PC-9 (cell line): ENCODE measurements around the gene TRAPPC13. TPM values are rescaled to one million over a fixed set of nuclear protein-coding genes. Genes with fewer than 3 reads are reported as not detected.
"Not testable (repeated sequence)": the region's sequence is repeated elsewhere in the genome, so short reads cannot be mapped to it uniquely, and the experiment has no call there.

ENCODE experiments used
- BruUV-seq: library from RNA; stranded (reverse); fragments of 400-500 nt; replicated peaks from 2 replicates; lab custom pipeline; 2021; lab: Mats Ljungman, UMichigan
- CTCF ChIA-PET: fragments of 300-600 bp; sonication (Branson Sonifier 250); formaldehyde crosslinking; loops from one replicate; lab custom pipeline; 2022; ENCODE audit warnings: antibody characterized with exemption; lab: Charles Lee
- POLR2A ChIA-PET: fragments of 300-600 bp; sonication (Branson Sonifier 250); formaldehyde crosslinking; loops from one replicate; lab custom pipeline; 2022; ENCODE audit warnings: antibody characterized with exemption; ENCODE audit not compliant: unreplicated experiment; lab: Charles Lee
- DNase-seq, 2 experiments: peaks; one replicate each; pipeline versions ENCODE4 v3.0.0 to v3.0.0-alpha.2; 2015 to 2022; ENCODE audit warnings: mixed read lengths in 1 of 2
- H2AFZ ChIP-seq: fragments of 200-600 bp; sonication (generic); 2 replicates; pipeline ENCODE4 v1.8.1; 2017; ENCODE audit warnings: antibody characterized with exemption
- H3F3A ChIP-seq: fragments of 200-600 bp; sonication (generic); 2 replicates; pipeline ENCODE4 v1.8.1; 2017; ENCODE audit warnings: antibody characterized with exemption, mild to moderate bottlenecking, low read depth; ENCODE audit not compliant: insufficient read depth
- H3K27ac ChIP-seq: fragments of 200-600 bp; sonication (generic); 2 replicates; pipeline ENCODE4 v1.6.1; 2016; ENCODE audit warnings: mixed run types
- H3K27me3 ChIP-seq: fragments of 200-600 bp; sonication (generic); 2 replicates; pipeline ENCODE4 v1.6.1; 2016; ENCODE audit warnings: low read depth, mixed run types; ENCODE audit not compliant: insufficient read depth
- H3K36me3 ChIP-seq: fragments of 200-600 bp; sonication (generic); 2 replicates; pipeline ENCODE4 v1.6.1; 2016; ENCODE audit warnings: low read depth, mixed run types
- H3K4me1 ChIP-seq: fragments of 200-600 bp; sonication (generic); replicated peaks from 2 replicates; pipeline ENCODE4 v1.6.1; 2016; ENCODE audit warnings: mixed run types; ENCODE audit not compliant: insufficient read depth
- H3K4me2 ChIP-seq: fragments of 200-600 bp; sonication (generic); 2 replicates; pipeline ENCODE4 v1.6.1; 2017; ENCODE audit warnings: mixed run types
- H3K4me3 ChIP-seq: fragments of 200-600 bp; sonication (generic); 2 replicates; pipeline ENCODE4 v1.6.1; 2016; ENCODE audit warnings: mixed run types
- H3K79me2 ChIP-seq: fragments of 200-600 bp; sonication (generic); 2 replicates; pipeline ENCODE4 v1.6.1; 2017; ENCODE audit warnings: low read depth, mixed run types
- H3K9me2 ChIP-seq: fragments of 200-600 bp; sonication (generic); 2 replicates; pipeline ENCODE4 v1.8.1; 2017; ENCODE audit warnings: mild to moderate bottlenecking; ENCODE audit not compliant: insufficient read depth
- H3K9me3 ChIP-seq: fragments of 200-600 bp; sonication (generic); 2 replicates; pipeline ENCODE4 v1.8.1; 2016; ENCODE audit warnings: low read depth; ENCODE audit not compliant: insufficient read depth
- H4K20me1 ChIP-seq: fragments of 200-600 bp; sonication (generic); 2 replicates; pipeline ENCODE4 v1.8.1; 2017; ENCODE audit not compliant: insufficient read depth
- CTCF ChIP-seq: fragments of 200-600 bp; sonication (generic); conservative IDR thresholded peaks from 2 replicates; pipeline ENCODE4 v1.6.1; 2017; ENCODE audit warnings: mixed run types, antibody characterized with exemption, mild to moderate bottlenecking, moderate library complexity
- EZH2 ChIP-seq: fragments of 200-600 bp; sonication (generic); IDR thresholded peaks from 2 replicates; pipeline ENCODE4 v1.8.0; 2017; ENCODE audit warnings: antibody characterized with exemption, low read depth
- intact Hi-C: fragments of 100-400 bp; cut with micrococcal nuclease; formaldehyde crosslinking; loops from one replicate; pipeline ENCODE4 v1.10.0; 2022; ENCODE audit not compliant: unreplicated experiment
- total RNA-seq: library from RNA; stranded (reverse); gene quantifications from 2 replicates; pipeline ENCODE4 v1.2.3, GENCODE V29; 2021

Gene TRAPPC13
- total RNA-seq, 1 experiment from 2014 or later, result 16.2 TPM

GRCh38 chr5:65674749-65675148, 49.9 kb downstream of the TRAPPC13 start:
- Histone ChIP-seq H3K79me2 (no peaks in the 10 kb centered on the region), H4K20me1 (no peaks in the 10 kb centered on the region), H3K36me3 (no peaks in the 10 kb centered on the region), H3F3A (no peaks in the 10 kb centered on the region), H3K4me1 (0 out of 2 replicates have a peak, but pooled peaks cover 5% of the 10 kb centered on the region), H3K4me3 (no peak overlapping the region), H3K9me2 (no peaks in the 10 kb centered on the region), H3K27ac (no peak overlapping the region), H2AFZ (no peak overlapping the region), H3K4me2 (no peak overlapping the region), H3K27me3 (no peaks in the 10 kb centered on the region), H3K9me3 (no peaks in the 10 kb centered on the region)
- no peak for DNase-seq
- intact Hi-C loops, result no loop called here
- TF ChIP-seq EZH2 (no peak), CTCF (no peak)
- ChIA-PET CTCF (no interaction called here), POLR2A (no interaction called here)
- BruUV-seq, result no TSS peak

DNA sequence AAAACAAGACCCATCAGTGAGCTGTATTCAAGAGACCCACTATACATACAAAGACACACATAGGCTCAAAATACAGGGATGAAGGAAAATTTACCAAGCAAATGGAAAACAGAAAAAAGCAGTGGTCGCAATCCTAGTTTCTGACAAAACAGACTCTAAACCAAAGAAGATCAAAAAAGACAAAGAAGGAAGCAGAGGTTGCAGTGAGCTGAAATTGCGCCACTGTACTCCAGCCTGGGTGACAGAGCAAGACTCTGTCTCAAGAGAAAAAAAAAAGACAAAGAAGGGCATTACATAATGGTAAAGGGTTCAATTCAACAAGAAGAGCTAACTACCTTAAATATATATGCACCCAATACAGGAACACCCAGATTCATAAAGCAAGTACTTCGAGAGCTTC, 51.2 kb downstream of the TRAPPC13 start:
- DNase-seq, H3K27ac ChIP-seq, H2AFZ ChIP-seq, H3K9me2 ChIP-seq, H3K9me3 ChIP-seq, intact Hi-C loops, POLR2A ChIA-PET, H4K20me1 ChIP-seq, H3K4me2 ChIP-seq, H3K4me1 ChIP-seq, H3K4me3 ChIP-seq, BruUV-seq, H3K79me2 ChIP-seq, H3K36me3 ChIP-seq, H3F3A ChIP-seq, H3K27me3 ChIP-seq: not testable (repeated sequence)
- CTCF ChIA-PET, result interaction anchor here (0.7 kb wide), 1 partner anchor 478 kb away, joined by 3 read pairs; no protein-coding TSS in a partner anchor

GRCh38 chr5:65682148-65682547, 57.3 kb downstream of the TRAPPC13 start:
- Histone ChIP-seq H3K27me3 (no peaks in the 10 kb centered on the region), H3K36me3 (no peaks in the 10 kb centered on the region), H3K79me2 (no peaks in the 10 kb centered on the region), H3K27ac (no peak overlapping the region), H3F3A (no peaks in the 10 kb centered on the region), H3K9me3 (no peaks in the 10 kb centered on the region), H4K20me1 (no peaks in the 10 kb centered on the region), H3K9me2 (no peaks in the 10 kb centered on the region), H3K4me1 (no peaks in the 10 kb centered on the region), H2AFZ (no peak overlapping the region), H3K4me2 (no peak overlapping the region), H3K4me3 (no peak overlapping the region)
- no peak for TF ChIP-seq CTCF
- TF ChIP-seq EZH2, result no peak
- POLR2A ChIA-PET, result no interaction called here
- CTCF ChIA-PET, result no interaction called here
- no TSS peak for BruUV-seq
- intact Hi-C loops, result no loop called here
- no peak for DNase-seq

GRCh38 chr5:65693121-65693520, 68.3 kb downstream of the TRAPPC13 start:
- ChIA-PET CTCF (no interaction called here), POLR2A (no interaction called here)
- intact Hi-C loops, result no loop called here
- no peaks in the 10 kb centered on the region for H3K9me3 ChIP-seq
- TF ChIP-seq CTCF (no peak), EZH2 (no peak)
- no TSS peak for BruUV-seq
- H2AFZ ChIP-seq, result no peak overlapping the region
- no peak overlapping the region for H3K4me2 ChIP-seq
- H3K79me2 ChIP-seq, result no peaks in the 10 kb centered on the region
- DNase-seq, result no peak
- no peaks in the 10 kb centered on the region for H3K9me2 ChIP-seq
- H3K4me3 ChIP-seq, result no peak overlapping the region
- H4K20me1 ChIP-seq, result no peaks in the 10 kb centered on the region
- H3K27ac ChIP-seq, result no peak overlapping the region
- no peaks in the 10 kb centered on the region for H3K4me1 ChIP-seq
- no peaks in the 10 kb centered on the region for H3K27me3 ChIP-seq
- no peaks in the 10 kb centered on the region for H3K36me3 ChIP-seq
- no peaks in the 10 kb centered on the region for H3F3A ChIP-seq
